ENCODE data around the gene RIN2. TPM values are rescaled to one million over a fixed set of nuclear protein-coding genes. Genes with fewer than 3 reads are reported as not detected.

Gene RIN2
- total RNA-seq, 1 donor from 2014 or later = 34.1 TPM

DNA sequence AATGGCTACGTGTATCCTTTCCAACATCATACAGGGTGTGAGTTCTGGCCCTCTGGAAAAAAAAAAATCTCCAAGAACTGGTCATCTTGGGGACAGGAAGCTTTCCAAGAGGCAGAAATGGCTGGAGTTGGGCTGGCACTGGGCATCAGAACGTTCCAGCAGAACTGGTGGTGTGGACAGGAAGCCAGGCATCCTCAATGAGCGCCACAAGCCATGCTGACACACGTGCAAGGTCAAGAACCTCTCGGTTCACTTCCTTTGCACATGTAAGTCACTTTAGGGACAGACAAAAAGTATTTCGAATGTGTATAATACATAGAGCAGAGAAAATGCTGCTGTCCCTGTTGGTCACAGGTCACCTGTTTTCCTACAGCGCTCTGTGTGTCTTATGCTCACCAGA, 27.4 kb upstream of the RIN2 start:
- no peak for DNase-seq (ENCODE audit: low read depth)

GRCh38 chr20:19734811-19735210, 23.2 kb upstream of the RIN2 start:
- no peak overlapping the region for H3K4me3 ChIP-seq (ENCODE audit: low read depth, low read length)
- TF ChIP-seq, protein P1, sequence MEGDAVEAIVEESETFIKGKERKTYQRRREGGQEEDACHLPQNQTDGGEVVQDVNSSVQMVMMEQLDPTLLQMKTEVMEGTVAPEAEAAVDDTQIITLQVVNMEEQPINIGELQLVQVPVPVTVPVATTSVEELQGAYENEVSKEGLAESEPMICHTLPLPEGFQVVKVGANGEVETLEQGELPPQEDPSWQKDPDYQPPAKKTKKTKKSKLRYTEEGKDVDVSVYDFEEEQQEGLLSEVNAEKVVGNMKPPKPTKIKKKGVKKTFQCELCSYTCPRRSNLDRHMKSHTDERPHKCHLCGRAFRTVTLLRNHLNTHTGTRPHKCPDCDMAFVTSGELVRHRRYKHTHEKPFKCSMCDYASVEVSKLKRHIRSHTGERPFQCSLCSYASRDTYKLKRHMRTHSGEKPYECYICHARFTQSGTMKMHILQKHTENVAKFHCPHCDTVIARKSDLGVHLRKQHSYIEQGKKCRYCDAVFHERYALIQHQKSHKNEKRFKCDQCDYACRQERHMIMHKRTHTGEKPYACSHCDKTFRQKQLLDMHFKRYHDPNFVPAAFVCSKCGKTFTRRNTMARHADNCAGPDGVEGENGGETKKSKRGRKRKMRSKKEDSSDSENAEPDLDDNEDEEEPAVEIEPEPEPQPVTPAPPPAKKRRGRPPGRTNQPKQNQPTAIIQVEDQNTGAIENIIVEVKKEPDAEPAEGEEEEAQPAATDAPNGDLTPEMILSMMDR (IDR thresholded peaks at IDR 0.05; ENCODE audit: insufficient read depth, low read length, poor library complexity, severe bottlenecking) = no peak
- no peaks in the 10 kb centered on the region for H3K27me3 ChIP-seq (ENCODE audit: control insufficient read depth, insufficient read depth, low read length)
- no peak for DNase-seq (ENCODE audit: low read depth)
- H3K36me3 ChIP-seq (ENCODE audit: control insufficient read depth, insufficient read depth, low read length) = no peaks in the 10 kb centered on the region

More for the DNA sequence above, 27.4 kb upstream of the RIN2 start:
- Histone ChIP-seq H3K36me3 (ENCODE audit: control insufficient read depth, insufficient read depth, low read length) (no peaks in the 10 kb centered on the region), H3K4me3 (ENCODE audit: low read depth, low read length) (no peak overlapping the region), H3K27me3 (ENCODE audit: control insufficient read depth, insufficient read depth, low read length) (no peaks in the 10 kb centered on the region)
- TF ChIP-seq, protein P1 (IDR thresholded peaks at IDR 0.05; ENCODE audit: insufficient read depth, low read length, poor library complexity, severe bottlenecking) = no peak

DNA sequence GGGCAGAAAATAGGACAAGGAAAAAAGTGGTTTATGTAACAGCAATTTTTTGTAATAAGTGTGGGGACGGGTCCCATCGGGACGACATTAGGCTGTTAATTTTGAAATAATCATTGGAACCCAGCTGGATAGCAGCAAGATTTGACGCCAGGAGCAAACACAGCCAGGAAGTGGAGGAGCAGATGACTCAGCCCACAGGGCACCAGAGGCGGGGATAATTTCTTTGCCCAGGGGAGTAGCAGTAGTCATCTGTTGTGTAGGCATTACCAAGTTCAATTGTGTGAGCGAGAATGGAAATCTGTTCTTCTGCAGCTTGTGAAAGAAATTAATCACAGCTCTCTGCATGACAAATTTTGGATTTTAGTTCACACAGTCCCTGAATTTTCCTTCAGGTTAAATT, 22.6 kb upstream of the RIN2 start:
- DNase-seq (ENCODE audit: low read depth) = peak; percentile 75
- no peak overlapping the region for H3K4me3 ChIP-seq (ENCODE audit: low read depth, low read length)

DNA sequence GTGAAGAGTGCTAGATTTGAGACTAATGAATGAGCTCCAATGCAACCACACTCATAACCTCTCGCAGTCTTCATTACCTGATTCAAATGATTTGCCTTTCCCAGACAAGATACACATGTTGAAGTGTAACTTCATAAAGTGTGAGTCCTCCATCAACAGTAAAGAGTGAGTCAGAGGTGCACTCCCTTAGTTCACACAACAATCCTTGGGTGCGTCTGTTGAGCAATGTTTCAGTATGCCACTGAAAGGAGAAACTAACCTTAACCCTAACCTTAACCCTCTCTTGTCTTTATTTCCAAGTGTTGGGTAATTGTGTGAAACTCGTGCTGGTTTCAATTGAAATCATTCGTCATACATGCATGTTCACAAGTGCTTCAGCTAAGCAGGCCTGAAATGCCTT, 21.0 kb upstream of the RIN2 start:
- TF ChIP-seq, protein P1 (IDR thresholded peaks at IDR 0.05; ENCODE audit: insufficient read depth, low read length, poor library complexity, severe bottlenecking) = no peak
- Histone ChIP-seq H3K27me3 (ENCODE audit: control insufficient read depth, insufficient read depth, low read length) (no peaks in the 10 kb centered on the region), H3K4me3 (ENCODE audit: low read depth, low read length) (no peak overlapping the region), H3K36me3 (ENCODE audit: control insufficient read depth, insufficient read depth, low read length) (no peaks in the 10 kb centered on the region)
- no peak for DNase-seq (ENCODE audit: low read depth)

More for the DNA sequence above, 22.6 kb upstream of the RIN2 start:
- no peaks in the 10 kb centered on the region for H3K27me3 ChIP-seq (ENCODE audit: control insufficient read depth, insufficient read depth, low read length)
- H3K36me3 ChIP-seq (ENCODE audit: control insufficient read depth, insufficient read depth, low read length) = no peaks in the 10 kb centered on the region
- TF ChIP-seq, protein P1 (IDR thresholded peaks at IDR 0.05; ENCODE audit: insufficient read depth, low read length, poor library complexity, severe bottlenecking) = no peak

- no peaks in the 10 kb centered on the region for H3K36me3 ChIP-seq (ENCODE audit: control insufficient read depth, insufficient read depth, low read length)
- no peaks in the 10 kb centered on the region for H3K27me3 ChIP-seq (ENCODE audit: control insufficient read depth, insufficient read depth, low read length)
- TF ChIP-seq, protein P1 (IDR thresholded peaks at IDR 0.05; ENCODE audit: insufficient read depth, low read length, poor library complexity, severe bottlenecking) = no peak
- DNase-seq (ENCODE audit: low read depth) = no peak
- no peak overlapping the region for H3K4me3 ChIP-seq (ENCODE audit: low read depth, low read length)
Measured at GRCh38 chr20:19738951-19739350, 19.1 kb upstream of the RIN2 start.

DNA sequence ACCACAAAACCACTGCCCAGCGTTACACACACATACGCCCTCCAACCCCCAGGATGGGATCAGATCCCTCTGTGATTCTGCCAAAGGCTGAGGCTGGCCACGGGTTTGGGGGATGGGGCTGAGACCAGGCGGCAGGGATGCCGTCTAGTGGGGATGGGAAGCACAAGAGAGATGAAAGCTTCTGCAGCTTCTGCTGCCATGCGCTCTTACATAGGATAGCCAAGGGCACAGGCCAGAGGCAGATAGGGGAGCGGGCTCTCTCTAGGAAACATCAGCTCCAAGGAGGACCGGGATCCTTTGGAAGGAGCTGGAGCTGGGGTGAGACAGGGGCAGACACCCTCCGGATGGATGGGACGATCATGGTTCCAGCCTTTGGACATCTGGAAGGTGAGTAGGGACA, 18.7 kb upstream of the RIN2 start:
- TF ChIP-seq, protein P1 (IDR thresholded peaks at IDR 0.05; ENCODE audit: insufficient read depth, low read length, poor library complexity, severe bottlenecking) = no peak
- Histone ChIP-seq H3K27me3 (ENCODE audit: control insufficient read depth, insufficient read depth, low read length) (no peaks in the 10 kb centered on the region), H3K36me3 (ENCODE audit: control insufficient read depth, insufficient read depth, low read length) (no peaks in the 10 kb centered on the region), H3K4me3 (ENCODE audit: low read depth, low read length) (no peak overlapping the region)
- no peak for DNase-seq (ENCODE audit: low read depth)
